Fibroblast of skin of right quadriceps (primary cell): ENCODE results near the gene PRR30.

ENCODE experiments used
- DNase-seq: peaks from one replicate; pipeline ENCODE4 v3.0.0-alpha.2; 2013

The PRR30 gene

GRCh38 chr2:27095745-27096651 is 43.2 kb downstream of the PRR30 start:
- peak; percentile 43 for DNase-seq

GRCh38 chr2:27095427-27095744 is 43.8 kb downstream of the PRR30 start:
- no peak for DNase-seq

- no peak for DNase-seq
Observed at GRCh38 chr2:27094353-27094984, 44.7 kb downstream of the PRR30 start.

- DNase-seq, result no peak
Observed at GRCh38 chr2:27093430-27094352, 45.5 kb downstream of the PRR30 start.

GRCh38 chr2:27092696-27093429 is 46.3 kb downstream of the PRR30 start:
- DNase-seq, result no peak

- DNase-seq, result no peak
Observed at GRCh38 chr2:27091746-27092695, 47.2 kb downstream of the PRR30 start.

GRCh38 chr2:27089111-27089954 is 49.9 kb downstream of the PRR30 start:
- no peak for DNase-seq

- DNase-seq, result no peak
Observed at GRCh38 chr2:27088634-27089033, 50.6 kb downstream of the PRR30 start.

GRCh38 chr2:27087823-27088410 is 51.3 kb downstream of the PRR30 start:
- DNase-seq, result no peak
